GM23338 (cell line): Measurements from ENCODE around the gene LYZL1. TPM values are rescaled to one million over a fixed set of nuclear protein-coding genes. Genes with fewer than 3 reads are reported as not detected.

Source experiments
- ATAC-seq: fragments of 200-7000 bp; cut with Tn5 transposase; 3 replicates; pipeline ENCODE4 v1.9.1; 2020
- DNase-seq: peaks from one replicate; pipeline ENCODE4 v3.0.0-alpha.2; 2015; ENCODE audit warnings: low spot score
- H2AFZ ChIP-seq: fragments of 200-600 bp; sonication (generic); 2 replicates; pipeline ENCODE4 v1.8.0; 2016; ENCODE audit warnings: antibody characterized with exemption, mild to moderate bottlenecking, moderate library complexity
- H3F3A ChIP-seq: fragments of 200-600 bp; sonication (generic); replicated peaks from 2 replicates; pipeline ENCODE4 v1.8.0; 2017; ENCODE audit warnings: antibody characterized with exemption, mixed run types, low read depth
- H3K27ac ChIP-seq: fragments of 200-600 bp; sonication (generic); 2 replicates; pipeline ENCODE4 v1.6.1; 2016; ENCODE audit warnings: low read depth
- H3K27me3 ChIP-seq: fragments of 200-600 bp; sonication (generic); 2 replicates; pipeline ENCODE4 v1.8.0; 2016; ENCODE audit warnings: mild to moderate bottlenecking, mixed run types, moderate library complexity; ENCODE audit not compliant: insufficient read depth
- H3K36me3 ChIP-seq: fragments of 200-600 bp; sonication (generic); 2 replicates; pipeline ENCODE4 v1.8.0; 2016; ENCODE audit warnings: mild to moderate bottlenecking; ENCODE audit not compliant: insufficient read depth
- H3K4me1 ChIP-seq: fragments of 200-600 bp; sonication (generic); 2 replicates; pipeline ENCODE4 v1.8.0; 2016; ENCODE audit warnings: mild to moderate bottlenecking, moderate library complexity; ENCODE audit not compliant: insufficient read depth
- H3K4me2 ChIP-seq: fragments of 200-600 bp; sonication (generic); 2 replicates; pipeline ENCODE4 v1.7.1; 2017; ENCODE audit warnings: mixed run types
- H3K4me3 ChIP-seq: fragments of 200-600 bp; sonication (generic); 2 replicates; pipeline ENCODE4 v1.6.1; 2016; ENCODE audit warnings: mixed run types
- H3K79me2 ChIP-seq: fragments of 200-600 bp; sonication (generic); replicated peaks from 2 replicates; pipeline ENCODE4 v1.8.0; 2017; ENCODE audit warnings: mild to moderate bottlenecking; ENCODE audit not compliant: insufficient read depth
- H3K9me2 ChIP-seq: fragments of 200-600 bp; sonication (generic); 2 replicates; pipeline ENCODE4 v1.8.0; 2017; ENCODE audit not compliant: insufficient read depth
- H4K20me1 ChIP-seq: fragments of 200-600 bp; sonication (generic); replicated peaks from 2 replicates; pipeline ENCODE4 v1.8.0; 2017; ENCODE audit warnings: mild to moderate bottlenecking; ENCODE audit not compliant: insufficient read depth
- H3K27ac Mint-ChIP-seq: 2 replicates; pipeline ENCODE4 v1.8.0; 2020; ENCODE audit warnings: inconsistent platforms, mild to moderate bottlenecking, moderate library complexity, mixed read lengths
- H3K27me3 Mint-ChIP-seq: 3 replicates; pipeline ENCODE4 v1.8.0; 2022; ENCODE audit warnings: low read depth, mild to moderate bottlenecking, moderate library complexity, mixed read lengths, inconsistent platforms; ENCODE audit not compliant: insufficient read depth, poor library complexity
- H3K36me3 Mint-ChIP-seq: 3 replicates; pipeline ENCODE4 v1.8.0; 2021; ENCODE audit warnings: low read depth, mild to moderate bottlenecking, inconsistent platforms, moderate library complexity, mixed read lengths
- H3K4me1 Mint-ChIP-seq: 3 replicates; pipeline ENCODE4 v1.8.0; 2020; ENCODE audit warnings: mild to moderate bottlenecking, inconsistent platforms, mixed read lengths
- H3K4me3 Mint-ChIP-seq: 3 replicates; pipeline ENCODE4 v1.8.0; 2021; ENCODE audit warnings: moderate library complexity, mild to moderate bottlenecking, inconsistent platforms, mixed read lengths
- H3K9me3 Mint-ChIP-seq: 3 replicates; pipeline ENCODE4 v1.8.0; 2020; ENCODE audit warnings: moderate library complexity, mild to moderate bottlenecking, inconsistent platforms, mixed read lengths
- CREB1 ChIP-seq: fragments of 250-450 bp; sonication (Bioruptor Pico); IDR thresholded peaks from 2 replicates; pipeline ENCODE4 v1.5.0; 2020; ENCODE audit warnings: low read depth, mild to moderate bottlenecking, moderate library complexity
- ETS1 ChIP-seq: IDR thresholded peaks from 2 replicates; pipeline ENCODE4 v1.6.1; 2016; ENCODE audit warnings: antibody characterized with exemption
- JUNB ChIP-seq: IDR thresholded peaks from one replicate; pipeline ENCODE4 v1.6.1; 2016; ENCODE audit warnings: antibody characterized with exemption; ENCODE audit not compliant: unreplicated experiment
- NANOG ChIP-seq: IDR thresholded peaks from 2 replicates; pipeline ENCODE4 v1.6.1; 2016; ENCODE audit warnings: antibody characterized with exemption, borderline replicate concordance
- POLR2AphosphoS5 ChIP-seq: IDR thresholded peaks from 2 replicates; pipeline ENCODE4 v1.6.1; 2016; ENCODE audit warnings: antibody characterized with exemption, low read depth
- REST ChIP-seq: IDR thresholded peaks from one replicate; pipeline ENCODE4 v1.6.1; 2018; ENCODE audit warnings: antibody characterized with exemption; ENCODE audit not compliant: unreplicated experiment
- STAT1 ChIP-seq: IDR thresholded peaks from one replicate; pipeline ENCODE4 v1.6.1; 2016; ENCODE audit warnings: antibody characterized with exemption; ENCODE audit not compliant: unreplicated experiment
- ZNF114 ChIP-seq: fragments of 250-450 bp; sonication (Bioruptor Pico); IDR thresholded peaks from 2 replicates; pipeline ENCODE4 v1.5.0; 2020; ENCODE audit warnings: mild to moderate bottlenecking, moderate library complexity
- ZNF331 ChIP-seq: fragments of 250-450 bp; sonication (Bioruptor Pico); IDR thresholded peaks from 2 replicates; pipeline ENCODE4 v1.5.0; 2020; ENCODE audit warnings: low read depth, mild to moderate bottlenecking, moderate library complexity
- polyA plus RNA-seq: library from polyadenylated mRNA; unstranded; fragments of >200 nt; fragmentation: Nextera tagmentation; extraction: Ambion mirVana; gene quantifications from 2 replicates; pipeline ENCODE4 v1.2.1, GENCODE V29; 2016
- total RNA-seq: library from RNA; depleted of rRNA; stranded (reverse); fragments of >200 nt; shearing (Covaris generic); gene quantifications from 2 replicates; pipeline ENCODE4 v1.2.3, GENCODE V29; 2014

Gene LYZL1
- total and polyA plus RNA-seq, 2 experiments from 2014 or later = not detected

GRCh38 chr10:29356931-29357330 is 68.1 kb downstream of the LYZL1 start:
- no peak for TF ChIP-seq JUNB
- no peak for TF ChIP-seq ETS1
- TF ChIP-seq REST = no peak
- no peak for TF ChIP-seq POLR2AphosphoS5
- no peak for TF ChIP-seq NANOG
- Histone ChIP-seq H3K9me2 (peaks cover 4% of the 10 kb centered on the region; the same call in 1 of the 2 replicates), H3K79me2 (no peaks in the 10 kb centered on the region), H3K36me3 (no peaks in the 10 kb centered on the region), H3K27ac (no peak overlapping the region), H3K27me3 (no peaks in the 10 kb centered on the region), H3F3A (no peaks in the 10 kb centered on the region), H3K4me2 (no peak overlapping the region), H3K4me1 (no peaks in the 10 kb centered on the region), H2AFZ (no peak overlapping the region), H4K20me1 (no peaks in the 10 kb centered on the region), H3K4me3 (no peak overlapping the region)
- Mint-ChIP-seq H3K27me3 (peaks cover 4% of the 10 kb centered on the region), H3K27ac (no peak overlapping the region), H3K36me3 (no peaks in the 10 kb centered on the region), H3K9me3 (no peaks in the 10 kb centered on the region; the same call in 2 of the 3 replicates), H3K4me1 (no peaks in the 10 kb centered on the region), H3K4me3 (no peak overlapping the region)
- no peak for DNase-seq
- ATAC-seq = no peak

GRCh38 chr10:29358010-29358616 is 69.2 kb downstream of the LYZL1 start:
- Histone ChIP-seq H2AFZ (no peak overlapping the region; the same call in 1 of the 2 replicates), H3K27me3 (no peaks in the 10 kb centered on the region), H3K27ac (no peak overlapping the region), H3F3A (no peaks in the 10 kb centered on the region), H3K36me3 (no peaks in the 10 kb centered on the region), H3K4me2 (no peak overlapping the region), H3K79me2 (no peaks in the 10 kb centered on the region), H3K4me1 (no peaks in the 10 kb centered on the region), H4K20me1 (no peaks in the 10 kb centered on the region), H3K4me3 (no peak overlapping the region), H3K9me2 (peaks cover 4% of the 10 kb centered on the region; the same call in 1 of the 2 replicates)
- ATAC-seq (no peak), DNase-seq (no peak)
- Mint-ChIP-seq H3K36me3 (no peaks in the 10 kb centered on the region), H3K27ac (no peak overlapping the region), H3K9me3 (no peaks in the 10 kb centered on the region; the same call in 2 of the 3 replicates), H3K4me1 (no peaks in the 10 kb centered on the region), H3K4me3 (no peak overlapping the region), H3K27me3 (peaks cover 4% of the 10 kb centered on the region)
- TF ChIP-seq REST = no peak
- TF ChIP-seq POLR2AphosphoS5 = no peak
- no peak for TF ChIP-seq ZNF114 (CRISPR knock-in tag)
- no peak for TF ChIP-seq STAT1
- no peak for TF ChIP-seq CREB1 (CRISPR knock-in tag)
- no peak for TF ChIP-seq JUNB
- no peak for TF ChIP-seq ZNF331 (CRISPR knock-in tag)
- no peak for TF ChIP-seq NANOG
- TF ChIP-seq ETS1 = no peak
